Liver (tissue), 9 donors: ENCODE measurements around the gene MRGPRX1. TPM values are rescaled to one million over a fixed set of nuclear protein-coding genes. Genes with fewer than 3 reads are reported as not detected.

Experiments used
- DNase-seq: peaks from one replicate; pipeline ENCODE4 v3.0.0-alpha.2; 2017; ENCODE audit warnings: low spot score
- H3K27ac ChIP-seq, 2 donors: one replicate each; pipeline ENCODE4 v1.7.0; 2013; ENCODE audit warnings: inconsistent platforms in 2 of 2, low read length in 2 of 2, control low read depth in 1 of 2, low read depth in 1 of 2, mild to moderate bottlenecking in 1 of 2
- H3K27me3 ChIP-seq, 4 donors: one replicate each; pipeline versions ENCODE4 v1.6.1 to v1.7.0; 2013; ENCODE audit warnings: low read length in 3 of 4, inconsistent platforms in 1 of 4, mild to moderate bottlenecking in 1 of 4, moderate library complexity in 1 of 4; ENCODE audit not compliant: control insufficient read depth in 4 of 4, insufficient read depth in 4 of 4
- H3K36me3 ChIP-seq, 4 donors: one replicate each; pipeline versions ENCODE4 v1.6.1 to v1.7.0; 2013; ENCODE audit warnings: low read length in 3 of 4, mild to moderate bottlenecking in 3 of 4, low read depth in 1 of 4, moderate library complexity in 1 of 4; ENCODE audit not compliant: control insufficient read depth in 4 of 4, insufficient read depth in 3 of 4
- H3K4me1 ChIP-seq, 4 donors: one replicate each; pipeline versions ENCODE4 v1.6.1 to v1.7.0; 2013; ENCODE audit warnings: low read length in 3 of 4, mild to moderate bottlenecking in 3 of 4, moderate library complexity in 1 of 4; ENCODE audit not compliant: control insufficient read depth in 4 of 4, insufficient read depth in 4 of 4
- H3K4me3 ChIP-seq, 3 donors: one replicate each; pipeline versions ENCODE4 v1.6.1 to v1.7.0; 2013; ENCODE audit warnings: low read length in 3 of 3, control low read depth in 1 of 3, low read depth in 1 of 3, mild to moderate bottlenecking in 1 of 3
- H3K9ac ChIP-seq, 2 donors: one replicate each; pipeline ENCODE4 v1.7.0; 2013; ENCODE audit warnings: low read length in 2 of 2, mild to moderate bottlenecking in 2 of 2, moderate library complexity in 2 of 2, control low read depth in 1 of 2, low read depth in 1 of 2
- H3K9me3 ChIP-seq, 4 donors: one replicate each; pipeline versions ENCODE4 v1.6.1 to v1.7.0; 2013; ENCODE audit warnings: low read length in 3 of 4; ENCODE audit not compliant: control insufficient read depth in 4 of 4
- ATF3 ChIP-seq: IDR thresholded peaks from 2 replicates; pipeline ENCODE4 v1.6.1; 2016; ENCODE audit warnings: antibody characterized with exemption
- CTCF ChIP-seq: fragments of 150-350 bp; IDR thresholded peaks from 2 replicates; pipeline ENCODE4 v1.5.1; 2017; ENCODE audit warnings: improper control_type of control experiment, low read depth, low read length; ENCODE audit not compliant: missing input control
- EGR1 ChIP-seq, 2 donors: IDR thresholded peaks; 2 replicates each; pipeline ENCODE4 v1.6.1; 2016 to 2018; ENCODE audit warnings: antibody characterized with exemption in 2 of 2, low read depth in 2 of 2
- FOXA1 ChIP-seq: IDR thresholded peaks from 2 replicates; pipeline ENCODE4 v1.6.1; 2016; ENCODE audit warnings: antibody characterized with exemption
- FOXA2 ChIP-seq: IDR thresholded peaks from 2 replicates; pipeline ENCODE4 v1.6.1; 2016; ENCODE audit warnings: antibody characterized with exemption
- GABPA ChIP-seq, 2 donors: IDR thresholded peaks in 1 of 2; conservative IDR thresholded peaks in 1 of 2; 2 replicates each; pipeline ENCODE4 v1.6.1; 2016; ENCODE audit warnings: antibody characterized with exemption in 2 of 2, mild to moderate bottlenecking in 1 of 2, moderate library complexity in 1 of 2
- HNF4A ChIP-seq, 2 donors: conservative IDR thresholded peaks; 2 replicates each; pipeline ENCODE4 v1.6.1; 2016; ENCODE audit warnings: antibody characterized with exemption in 2 of 2, mild to moderate bottlenecking in 2 of 2
- HNF4G ChIP-seq: IDR thresholded peaks from 2 replicates; pipeline ENCODE4 v1.6.1; 2016; ENCODE audit warnings: antibody characterized with exemption
- JUND ChIP-seq, 2 donors: IDR thresholded peaks; 2 replicates each; pipeline ENCODE4 v1.6.1; 2016; ENCODE audit warnings: antibody characterized with exemption in 2 of 2
- MAX ChIP-seq: IDR thresholded peaks from 2 replicates; pipeline ENCODE4 v1.6.1; 2016; ENCODE audit warnings: antibody characterized with exemption
- NR2F2 ChIP-seq: IDR thresholded peaks from 2 replicates; pipeline ENCODE4 v1.6.1; 2016; ENCODE audit warnings: antibody characterized with exemption
- RAD21 ChIP-seq, 2 donors: IDR thresholded peaks; 2 replicates each; pipeline ENCODE4 v1.6.1; 2016; ENCODE audit warnings: antibody characterized with exemption in 2 of 2, mild to moderate bottlenecking in 2 of 2
- REST ChIP-seq: IDR thresholded peaks from 2 replicates; pipeline ENCODE4 v1.6.1; 2016; ENCODE audit warnings: antibody characterized with exemption, mild to moderate bottlenecking
- RXRA ChIP-seq, 2 donors: IDR thresholded peaks; 2 replicates each; pipeline ENCODE4 v1.6.1; 2017 to 2018; ENCODE audit warnings: antibody characterized with exemption in 2 of 2, mild to moderate bottlenecking in 1 of 2
- SP1 ChIP-seq: IDR thresholded peaks from 2 replicates; pipeline ENCODE4 v1.6.1; 2018; ENCODE audit warnings: antibody characterized with exemption, mild to moderate bottlenecking
- TAF1 ChIP-seq: conservative IDR thresholded peaks from 2 replicates; pipeline ENCODE4 v1.6.1; 2016; ENCODE audit warnings: antibody characterized with exemption, mild to moderate bottlenecking
- YY1 ChIP-seq: IDR thresholded peaks from 2 replicates; pipeline ENCODE4 v1.6.1; 2016; ENCODE audit warnings: antibody characterized with exemption, mild to moderate bottlenecking
- ZBTB33 ChIP-seq: IDR thresholded peaks from 2 replicates; pipeline ENCODE4 v1.6.1; 2016; ENCODE audit warnings: antibody characterized with exemption
- WGBS: extraction: QIAGEN DNeasy Blood & Tissue Kit; methylation state at CpG from one replicate; pipeline ENCODE4 v1.1.7; 2013; 5-methylcytosine and 5-hydroxymethylcytosine counted together
- polyA plus RNA-seq, 2 donors: library from polyadenylated mRNA; stranded (reverse) in 1 of 2; unstranded in 1 of 2; fragments of 200-250 nt in 1 of 2; fragments of >200 nt in 1 of 2; fragmentation: Nextera tagmentation in 1 of 2; extraction: Ambion mirVana in 1 of 2; gene quantifications; one replicate each; pipeline versions ENCODE4 v1.2.1 to v1.2.3, GENCODE V29; 2013 to 2015
- total RNA-seq, 2 donors: library from RNA; depleted of rRNA; stranded (reverse); fragments of >200 nt; gene quantifications; one replicate each; pipeline ENCODE4 v1.2.3, GENCODE V29; 2014
- donor health status: healthy.
- donor health status: healthy.
- donor health status: healthy.
- donor health status: healthy.
- donor health status: healthy.

MRGPRX1 gene
- total and polyA plus RNA-seq, 4 donors = not detected

- Histone ChIP-seq H3K4me1 (no peaks in the 10 kb centered on the region), H3K4me3 (no peak overlapping the region), H3K27ac (no peak overlapping the region), H3K36me3 (no peaks in the 10 kb centered on the region), H3K27me3 (peaks cover 0 to 2% (median 0%) of the 10 kb centered on the region in 4 donors), H3K9ac (no peak overlapping the region), H3K9me3 (no peaks in the 10 kb centered on the region)
- 82% methylated on average over 16 of the region's 16 CpGs for WGBS
- DNase-seq = no peak
- no peak for TF ChIP-seq ZBTB33
- TF ChIP-seq SP1 = no peak
- TF ChIP-seq GABPA (IDR thresholded peaks at IDR 0.05 in 1 of 2, conservative IDR thresholded peaks at IDR 0.05 in 1 of 2) = no peak
- TF ChIP-seq MAX = no peak
- TF ChIP-seq NR2F2 = no peak
- no peak for TF ChIP-seq YY1
- no peak for TF ChIP-seq REST
- no peak for TF ChIP-seq ATF3
- no peak for TF ChIP-seq JUND (IDR thresholded peaks at IDR 0.05)
- no peak for TF ChIP-seq CTCF
- no peak for TF ChIP-seq EGR1 (IDR thresholded peaks at IDR 0.05; ENCODE audit: low read depth in 2 of 2)
- TF ChIP-seq FOXA2 = no peak
- TF ChIP-seq TAF1 = no peak
- TF ChIP-seq RXRA (IDR thresholded peaks at IDR 0.05) = no peak
- TF ChIP-seq FOXA1 = no peak
- TF ChIP-seq HNF4G = no peak
- no peak for TF ChIP-seq HNF4A (conservative IDR thresholded peaks at IDR 0.05)
- TF ChIP-seq RAD21 (IDR thresholded peaks at IDR 0.05) = no peak
Observed at GRCh38 chr11:18972336-18972735, 33.1 kb upstream of the MRGPRX1 start.
